ENCODE data around the gene TMEM59. TPM values are rescaled to one million over a fixed set of nuclear protein-coding genes. Genes with fewer than 3 reads are reported as not detected.

Gene TMEM59
- total and polyA plus RNA-seq, 3 donors from 2014 or later = 209 to 338 (median 289) TPM

- H3K27me3 ChIP-seq = no peaks in the 10 kb centered on the region
- WGBS, 2 donors = 76 to 82% methylated on average over 8 of the region's 8 CpGs
- H3K27ac ChIP-seq = no peak overlapping the region
- no peaks in the 10 kb centered on the region for H3K36me3 ChIP-seq (ENCODE audit: low read depth, missing control alignments)
- DNase-seq = no peak
- no peaks in the 10 kb centered on the region for H3K9me3 ChIP-seq
- no peak for TF ChIP-seq POLR2A (IDR thresholded peaks at IDR 0.05)
- TF ChIP-seq, protein P1, sequence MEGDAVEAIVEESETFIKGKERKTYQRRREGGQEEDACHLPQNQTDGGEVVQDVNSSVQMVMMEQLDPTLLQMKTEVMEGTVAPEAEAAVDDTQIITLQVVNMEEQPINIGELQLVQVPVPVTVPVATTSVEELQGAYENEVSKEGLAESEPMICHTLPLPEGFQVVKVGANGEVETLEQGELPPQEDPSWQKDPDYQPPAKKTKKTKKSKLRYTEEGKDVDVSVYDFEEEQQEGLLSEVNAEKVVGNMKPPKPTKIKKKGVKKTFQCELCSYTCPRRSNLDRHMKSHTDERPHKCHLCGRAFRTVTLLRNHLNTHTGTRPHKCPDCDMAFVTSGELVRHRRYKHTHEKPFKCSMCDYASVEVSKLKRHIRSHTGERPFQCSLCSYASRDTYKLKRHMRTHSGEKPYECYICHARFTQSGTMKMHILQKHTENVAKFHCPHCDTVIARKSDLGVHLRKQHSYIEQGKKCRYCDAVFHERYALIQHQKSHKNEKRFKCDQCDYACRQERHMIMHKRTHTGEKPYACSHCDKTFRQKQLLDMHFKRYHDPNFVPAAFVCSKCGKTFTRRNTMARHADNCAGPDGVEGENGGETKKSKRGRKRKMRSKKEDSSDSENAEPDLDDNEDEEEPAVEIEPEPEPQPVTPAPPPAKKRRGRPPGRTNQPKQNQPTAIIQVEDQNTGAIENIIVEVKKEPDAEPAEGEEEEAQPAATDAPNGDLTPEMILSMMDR (IDR thresholded peaks at IDR 0.05) = no peak
- H3K4me1 ChIP-seq = no peaks in the 10 kb centered on the region
- intact Hi-C loops (cut with DNase I; ENCODE audit: low total_unique reads) = no loop called here
- H3K4me3 ChIP-seq = no peak overlapping the region
Measured at GRCh38 chr1:54012863-54013262, 40.1 kb downstream of the TMEM59 start.

- H3K4me1 ChIP-seq = no peaks in the 10 kb centered on the region
- intact Hi-C loops (cut with DNase I; ENCODE audit: low total_unique reads) = no loop called here
- H3K27ac ChIP-seq = no peak overlapping the region
- no peaks in the 10 kb centered on the region for H3K27me3 ChIP-seq
- H3K4me3 ChIP-seq = no peak overlapping the region
- DNase-seq = no peak
- no peaks in the 10 kb centered on the region for H3K36me3 ChIP-seq (ENCODE audit: low read depth, missing control alignments)
- WGBS, 2 donors = 92% methylated on average over 6 to 9 of the region's 9 CpGs
- TF ChIP-seq, protein P1 (IDR thresholded peaks at IDR 0.05) = no peak
- no peak for TF ChIP-seq POLR2A (IDR thresholded peaks at IDR 0.05)
- no peaks in the 10 kb centered on the region for H3K9me3 ChIP-seq
Measured at GRCh38 chr1:54012008-54012325, 41.0 kb downstream of the TMEM59 start.

- H3K27ac ChIP-seq = no peak overlapping the region
- no peaks in the 10 kb centered on the region for H3K27me3 ChIP-seq
- H3K4me1 ChIP-seq = no peaks in the 10 kb centered on the region
- WGBS, 2 donors = 80 to 85% methylated on average over 9 of the region's 9 CpGs
- TF ChIP-seq, protein P1 (IDR thresholded peaks at IDR 0.05) = no peak
- TF ChIP-seq POLR2A (IDR thresholded peaks at IDR 0.05) = no peak
- H3K4me3 ChIP-seq = no peak overlapping the region
- no peaks in the 10 kb centered on the region for H3K9me3 ChIP-seq
- intact Hi-C loops (cut with DNase I; ENCODE audit: low total_unique reads) = no loop called here
- no peaks in the 10 kb centered on the region for H3K36me3 ChIP-seq (ENCODE audit: low read depth, missing control alignments)
- no peak for DNase-seq
Measured at GRCh38 chr1:54011316-54012007, 41.5 kb downstream of the TMEM59 start.

GRCh38 chr1:54010415-54011117 lies 42.4 kb downstream of the TMEM59 start:
- Histone ChIP-seq H3K27ac (no peak overlapping the region), H3K27me3 (no peaks in the 10 kb centered on the region), H3K4me1 (no peaks in the 10 kb centered on the region), H3K4me3 (no peak overlapping the region), H3K36me3 (ENCODE audit: low read depth, missing control alignments) (no peaks in the 10 kb centered on the region), H3K9me3 (no peaks in the 10 kb centered on the region)
- intact Hi-C loops (cut with DNase I; ENCODE audit: low total_unique reads) = no loop called here
- no peak for TF ChIP-seq POLR2A (IDR thresholded peaks at IDR 0.05)
- TF ChIP-seq, protein P1 (IDR thresholded peaks at IDR 0.05) = no peak
- DNase-seq = no peak
- 66 to 76% methylated on average over 5 of the region's 5 CpGs for WGBS, 2 donors
